HCT116 (cell line): ENCODE results near the gene DNAJC4. TPM values are rescaled to one million over a fixed set of nuclear protein-coding genes. Genes with fewer than 3 reads are reported as not detected.

Experiments
- ATAC-seq: fragments of 200-7000 bp; cut with Tn5 transposase; 2 replicates; pipeline ENCODE4 v1.9.1; 2020; ENCODE audit warnings: mild to moderate bottlenecking, moderate library complexity
- BruUV-seq: library from RNA; stranded (reverse); fragments of 400-500 nt; replicated peaks from 2 replicates; lab custom pipeline; 2021; lab: Mats Ljungman, UMichigan
- CTCF ChIA-PET: fragments of 300-600 bp; sonication (Branson Sonifier 250); formaldehyde crosslinking; loops from one replicate; lab custom pipeline; 2021; ENCODE audit warnings: antibody characterized with exemption; lab: Charles Lee
- POLR2A ChIA-PET: fragments of 300-600, 350-600 bp; sonication (Branson Sonifier 250); formaldehyde crosslinking; loops from one replicate; lab custom pipeline; 2021; ENCODE audit warnings: antibody characterized with exemption; lab: Charles Lee
- RAD21 ChIA-PET, 2 experiments: fragments of 300-600 bp; sonication (Branson Sonifier 250); formaldehyde crosslinking; loops; one replicate each; lab custom pipeline; 2023; ENCODE audit warnings: low total read pairs in 2 of 2; ENCODE audit not compliant: uncharacterized antibody in 2 of 2, unreplicated experiment in 2 of 2, low non-redundant PET in 1 of 2; lab: Charles Lee
- DNase-seq: peaks from one replicate; pipeline ENCODE4 v3.0.0-alpha.2; 2010; ENCODE audit warnings: low read depth, low spot score
- H2AFZ ChIP-seq: fragments of 200-600 bp; shearing (Covaris generic), sonication (generic); 2 replicates; pipeline ENCODE4 v1.6.1; 2017; ENCODE audit warnings: low read depth, mixed run types, mixed read lengths, antibody characterized with exemption, low read length; ENCODE audit not compliant: poor library complexity, severe bottlenecking
- H3K27ac ChIP-seq: 2 replicates; pipeline ENCODE4 v1.5.1; 2012; ENCODE audit warnings: low read depth, low read length
- H3K27me3 ChIP-seq: fragments of 200-600 bp; sonication (generic); 2 replicates; pipeline ENCODE4 v1.6.1; 2016; ENCODE audit warnings: mixed run types, low read length, mixed read lengths; ENCODE audit not compliant: insufficient read depth
- H3K36me3 ChIP-seq, 2 experiments: fragments of 200-500 bp in 1 of 2; fragments of 200-600 bp in 1 of 2; sonication (Bioruptor generic) in 1 of 2; sonication (generic) in 1 of 2; 2 replicates each; pipeline versions ENCODE4 v1.5.1 to v1.6.1; 2014 to 2016; ENCODE audit warnings: low read length in 2 of 2, inconsistent platforms in 1 of 2, mixed read lengths in 1 of 2, mixed run types in 1 of 2; ENCODE audit not compliant: insufficient read depth in 2 of 2, control insufficient read depth in 1 of 2
- H3K4me1 ChIP-seq, 2 experiments: fragments of 200-600 bp in 1 of 2; sonication (generic) in 1 of 2; 2 replicates each; pipeline versions ENCODE4 v1.5.1 to v1.6.1; 2012 to 2017; ENCODE audit warnings: low read length in 2 of 2, inconsistent platforms in 1 of 2, mild to moderate bottlenecking in 1 of 2, mixed read lengths in 1 of 2, mixed run types in 1 of 2, moderate library complexity in 1 of 2; ENCODE audit not compliant: insufficient read depth in 2 of 2, control insufficient read depth in 1 of 2
- H3K4me2 ChIP-seq: fragments of 200-600 bp; sonication (generic); 2 replicates; pipeline ENCODE4 v1.6.1; 2017; ENCODE audit warnings: mixed run types, low read length, mixed read lengths
- H3K4me3 ChIP-seq, 2 experiments: fragments of 200-600 bp in 1 of 2; sonication (generic) in 1 of 2; replicated peaks in 1 of 2; 2 replicates each; pipeline ENCODE4 v1.5.1; 2011 to 2016; ENCODE audit warnings: low read length in 2 of 2, control low read depth in 1 of 2, low read depth in 1 of 2, mild to moderate bottlenecking in 1 of 2, mixed read lengths in 1 of 2, mixed run types in 1 of 2
- H3K79me2 ChIP-seq: fragments of 200-600 bp; sonication (generic); 2 replicates; pipeline ENCODE4 v1.6.1; 2017; ENCODE audit warnings: mild to moderate bottlenecking, mixed run types, low read length, moderate library complexity, mixed read lengths; ENCODE audit not compliant: insufficient read depth
- H3K9ac ChIP-seq: fragments of 200-600 bp; sonication (generic); 2 replicates; pipeline ENCODE4 v1.6.1; 2016; ENCODE audit warnings: low read length, mixed read lengths
- H3K9me2 ChIP-seq: fragments of 200-600 bp; sonication (generic), shearing (Covaris generic); 2 replicates; pipeline ENCODE4 v1.6.1; 2017; ENCODE audit warnings: mixed run types, mild to moderate bottlenecking, moderate library complexity; ENCODE audit not compliant: insufficient read depth
- H3K9me3 ChIP-seq, 2 experiments: fragments of 200-500 bp in 1 of 2; fragments of 200-600 bp in 1 of 2; sonication (Bioruptor generic) in 1 of 2; sonication (generic) in 1 of 2; 2 replicates each; pipeline ENCODE4 v1.6.1; 2014 to 2017; ENCODE audit warnings: low read length in 2 of 2, mixed read lengths in 2 of 2, inconsistent platforms in 1 of 2, low read depth in 1 of 2, mild to moderate bottlenecking in 1 of 2, mixed run types in 1 of 2, moderate library complexity in 1 of 2; ENCODE audit not compliant: control insufficient read depth in 1 of 2, insufficient read depth in 1 of 2
- H4K20me1 ChIP-seq: fragments of 200-600 bp; sonication (generic), shearing (Covaris generic); 2 replicates; pipeline ENCODE4 v1.6.1; 2017; ENCODE audit warnings: mixed run types, mild to moderate bottlenecking, moderate library complexity; ENCODE audit not compliant: insufficient read depth
- CBX3 ChIP-seq: IDR thresholded peaks from 2 replicates; pipeline ENCODE4 v1.6.1; 2012; ENCODE audit warnings: low read depth
- CEBPB ChIP-seq: IDR thresholded peaks from 2 replicates; pipeline ENCODE4 v1.6.1; 2012; ENCODE audit warnings: low read depth
- CTCF ChIP-seq, 3 experiments: fragments of 200-600 bp in 1 of 3; sonication (generic) in 1 of 3; IDR thresholded peaks in 2 of 3; conservative IDR thresholded peaks in 1 of 3; 2 replicates each; pipeline ENCODE4 v1.5.1; 2012 to 2017; ENCODE audit warnings: low read depth in 2 of 3, low read length in 2 of 3, antibody characterized with exemption in 1 of 3, borderline replicate concordance in 1 of 3, control low read depth in 1 of 3, mild to moderate bottlenecking in 1 of 3, mixed read lengths in 1 of 3, mixed run types in 1 of 3, moderate library complexity in 1 of 3; ENCODE audit not compliant: insufficient read depth in 1 of 3
- EGR1 ChIP-seq: IDR thresholded peaks from 2 replicates; pipeline ENCODE4 v1.6.1; 2012; ENCODE audit warnings: low read depth
- ELF1 ChIP-seq: IDR thresholded peaks from 2 replicates; pipeline ENCODE4 v1.6.1; 2012; ENCODE audit warnings: low read depth, borderline replicate concordance
- EZH2phosphoT487 ChIP-seq: fragments of 200-600 bp; IDR thresholded peaks from 2 replicates; pipeline ENCODE4 v1.6.1; 2018; ENCODE audit warnings: antibody characterized with exemption, borderline replicate concordance
- FOSL1 ChIP-seq: IDR thresholded peaks from 2 replicates; pipeline ENCODE4 v1.6.1; 2012; ENCODE audit warnings: low read depth
- JUND ChIP-seq: IDR thresholded peaks from 2 replicates; pipeline ENCODE4 v1.6.1; 2012
- MAX ChIP-seq: IDR thresholded peaks from 2 replicates; pipeline ENCODE4 v1.6.1; 2012
- POLR2AphosphoS5 ChIP-seq: IDR thresholded peaks from 2 replicates; pipeline ENCODE4 v1.6.1; 2011; ENCODE audit warnings: mild to moderate bottlenecking, low read depth, low read length, moderate library complexity
- RAD21 ChIP-seq: IDR thresholded peaks from 2 replicates; pipeline ENCODE4 v1.6.1; 2012; ENCODE audit warnings: low read depth, mild to moderate bottlenecking
- SIN3A ChIP-seq: IDR thresholded peaks from 2 replicates; pipeline ENCODE4 v1.6.1; 2012; ENCODE audit warnings: low read depth
- SP1 ChIP-seq: IDR thresholded peaks from 2 replicates; pipeline ENCODE4 v1.6.1; 2012; ENCODE audit warnings: low read depth
- SRF ChIP-seq: IDR thresholded peaks from 2 replicates; pipeline ENCODE4 v1.6.1; 2012; ENCODE audit warnings: low read depth
- TCF7L2 ChIP-seq: IDR thresholded peaks from 2 replicates; pipeline ENCODE4 v1.7.0; 2011; ENCODE audit warnings: borderline replicate concordance, inconsistent platforms; ENCODE audit not compliant: insufficient read depth, insufficient read length; ENCODE audit errors: extremely low read depth
- YY1 ChIP-seq: IDR thresholded peaks from 2 replicates; pipeline ENCODE4 v1.6.1; 2011; ENCODE audit warnings: low read length, low read depth, moderate library complexity, mild to moderate bottlenecking; ENCODE audit not compliant: insufficient replicate concordance; ENCODE audit errors: extremely low read depth
- ZBTB33 ChIP-seq: IDR thresholded peaks from 2 replicates; pipeline ENCODE4 v1.6.1; 2011; ENCODE audit warnings: mild to moderate bottlenecking, low read length, moderate library complexity; ENCODE audit not compliant: insufficient replicate concordance; ENCODE audit errors: extremely low read depth
- ZFX ChIP-seq: fragments of 450-650 bp; IDR thresholded peaks from 2 replicates; pipeline ENCODE4 v1.6.1; 2017
- ZNF274 ChIP-seq: fragments of 200-500 bp; sonication (Bioruptor generic); IDR thresholded peaks from 2 replicates; pipeline ENCODE4 v1.6.1; 2014; ENCODE audit warnings: mild to moderate bottlenecking, low read depth, low read length, inconsistent platforms
- intact Hi-C: fragments of 100-400 bp; cut with micrococcal nuclease; formaldehyde crosslinking; loops from 2 replicates; pipeline ENCODE4 v1.10.0; 2022
- total RNA-seq: library from RNA; stranded (reverse); gene quantifications from one replicate; pipeline ENCODE4 v1.2.1, GENCODE V29; 2021; ENCODE audit not compliant: unreplicated experiment

DNAJC4 gene
- total RNA-seq, 1 experiment from 2014 or later = 25.8 TPM

- H3K36me3 ChIP-seq = peaks cover 21 to 35% of the 10 kb centered on the region in 2 experiments; a peak in 3 of 4 replicates
- no peak overlapping the region for H2AFZ ChIP-seq
- BruUV-seq = no TSS peak
- H3K9ac ChIP-seq = no peak overlapping the region
- peaks cover 41% of the 10 kb centered on the region for H3K79me2 ChIP-seq
- H3K4me2 ChIP-seq = no peak overlapping the region
- H3K27ac ChIP-seq = no peak overlapping the region; the same call in 1 of the 2 replicates
- ATAC-seq (no peak), DNase-seq (no peak)
- H4K20me1 ChIP-seq = no peaks in the 10 kb centered on the region
- intact Hi-C loops = no loop called here
- POLR2A ChIA-PET = interaction anchor here (1.5 kb wide), 1 partner anchor 101 kb away, joined by 3 read pairs; no protein-coding TSS in a partner anchor
- no peak for TF ChIP-seq CBX3
- TF ChIP-seq YY1 = no peak
- TF ChIP-seq ELF1 = no peak
- no peak for TF ChIP-seq ZFX
- TF ChIP-seq POLR2AphosphoS5 = no peak
- TF ChIP-seq TCF7L2 = no peak
- TF ChIP-seq SRF = no peak
- TF ChIP-seq SP1 = no peak
- no peak for TF ChIP-seq RAD21
- no peak for TF ChIP-seq MAX
- no peak for TF ChIP-seq ZBTB33
- no peak for TF ChIP-seq JUND
- no peak for TF ChIP-seq CTCF (IDR thresholded peaks at IDR 0.05 in 2 of 3, conservative IDR thresholded peaks at IDR 0.05 in 1 of 3; ENCODE audit: borderline replicate concordance in 1 of 3, insufficient read depth in 1 of 3, low read depth in 2 of 3, low read length in 2 of 3)
- no peak for TF ChIP-seq EZH2phosphoT487
- no peak for TF ChIP-seq CEBPB
- no peak for TF ChIP-seq FOSL1
- TF ChIP-seq SIN3A = no peak
- no peak for TF ChIP-seq ZNF274
- TF ChIP-seq EGR1 = no peak
- H3K9me3 ChIP-seq = no peaks in the 10 kb centered on the region
- RAD21 ChIA-PET = no interaction called here
- H3K4me3 ChIP-seq = no peak overlapping the region
- CTCF ChIA-PET = interaction anchor here (1.0 kb wide), 1 partner anchor 102 kb away, joined by 6 read pairs; no protein-coding TSS in a partner anchor
- H3K4me1 ChIP-seq = peaks cover 19 to 45% of the 10 kb centered on the region in 2 experiments
- no peaks in the 10 kb centered on the region for H3K27me3 ChIP-seq
- H3K9me2 ChIP-seq = no peaks in the 10 kb centered on the region
Measured at GRCh38 chr11:64254326-64254725, 24.0 kb downstream of the DNAJC4 start.
